GM21737 (cell line): ENCODE results near the gene CYP4F3.
"Not testable (repeated sequence)": the region's sequence is repeated elsewhere in the genome, so short reads cannot be mapped to it uniquely, and the experiment has no call there.

Experiments used
- ATAC-seq: cut with Tn5 transposase; IDR thresholded peaks from one replicate; pipeline ENCODE4 v1.9.1; 2021; ENCODE audit warnings: mild to moderate bottlenecking, moderate library complexity; ENCODE audit not compliant: unreplicated experiment

CYP4F3 gene

GRCh38 chr19:15666186-15666585, 25.5 kb downstream of the CYP4F3 start:
- no peak for ATAC-seq

GRCh38 chr19:15666883-15667282, 26.2 kb downstream of the CYP4F3 start:
- no peak for ATAC-seq

GRCh38 chr19:15669440-15669839, 28.7 kb downstream of the CYP4F3 start:
- no peak for ATAC-seq

- ATAC-seq, result no peak
Observed at GRCh38 chr19:15669891-15670290, 29.2 kb downstream of the CYP4F3 start.

- ATAC-seq, result no peak
Observed at GRCh38 chr19:15671237-15671821, 30.6 kb downstream of the CYP4F3 start.

- ATAC-seq, result no peak
Observed at GRCh38 chr19:15671891-15672579, 31.3 kb downstream of the CYP4F3 start.

- ATAC-seq, result no peak
Observed at GRCh38 chr19:15672580-15673175, 32.0 kb downstream of the CYP4F3 start, which contains the start of gene CYP4F12. CYP4F12 (plus strand) TSS chr19:15673087; CDS start chr19:15673530, 443 bp downstream.

- ATAC-seq, result no peak
Observed at GRCh38 chr19:15673176-15673654, 32.5 kb downstream of the CYP4F3 start.

- no peak for ATAC-seq
Observed at GRCh38 chr19:15675560-15675959, 34.9 kb downstream of the CYP4F3 start.

GRCh38 chr19:15679089-15679488, 38.4 kb downstream of the CYP4F3 start:
- ATAC-seq, result no peak

GRCh38 chr19:15679865-15680264, 39.2 kb downstream of the CYP4F3 start:
- ATAC-seq, result not testable (repeated sequence)

GRCh38 chr19:15680478-15681322, 40.0 kb downstream of the CYP4F3 start:
- ATAC-seq, result no peak

- no peak for ATAC-seq
Observed at GRCh38 chr19:15683411-15683810, 42.7 kb downstream of the CYP4F3 start.

GRCh38 chr19:15684828-15685227, 44.1 kb downstream of the CYP4F3 start:
- ATAC-seq, result no peak

- no peak for ATAC-seq
Observed at GRCh38 chr19:15696654-15697194, 56.0 kb downstream of the CYP4F3 start.

- no peak for ATAC-seq
Observed at GRCh38 chr19:15701757-15702533, 61.2 kb downstream of the CYP4F3 start.

- ATAC-seq, result no peak
Observed at GRCh38 chr19:15702534-15702930, 61.8 kb downstream of the CYP4F3 start.
